ENCODE results near the gene NTRK3. TPM values are rescaled to one million over a fixed set of nuclear protein-coding genes. Genes with fewer than 3 reads are reported as not detected.

NTRK3 gene
- total RNA-seq, 3 donors from 2014 or later (not counting 1 experiment from before 2014, with no cell fraction given) = not detected

- Histone ChIP-seq H3K36me3 (ENCODE audit: control insufficient read depth, insufficient read depth, low read length) (no peaks in the 10 kb centered on the region), H3K9me3 (ENCODE audit: control insufficient read depth, insufficient read depth, low read length) (no peaks in the 10 kb centered on the region), H3K4me1 (ENCODE audit: control insufficient read depth, insufficient read depth, low read length) (peaks cover 7% of the 10 kb centered on the region), H3K4me3 (ENCODE audit: low read length) (no peak overlapping the region), H3K27ac (ENCODE audit: low read length) (no peak overlapping the region), H3K27me3 (ENCODE audit: control insufficient read depth, insufficient read depth, low read length) (peaks cover 6% of the 10 kb centered on the region)
- Mint-ChIP-seq H3K27me3 (ENCODE audit: low read depth in 2 of 2) (peaks cover 6 to 8% of the 10 kb centered on the region in 2 donors), H3K9me3 (no peaks in the 10 kb centered on the region), H3K36me3 (no peaks in the 10 kb centered on the region), H3K4me3 (no peak overlapping the region), H3K4me1 (peaks cover 4 to 8% of the 10 kb centered on the region in 2 donors), H3K27ac (no peak overlapping the region)
- no peak for TF ChIP-seq CTCF (IDR thresholded peaks at IDR 0.05)
- no peak for DNase-seq
- intact Hi-C loops (cut with micrococcal nuclease) = loop anchor here (2.0 kb wide), 1 partner anchor 1623 kb away; no protein-coding TSS in a partner anchor
- no peak for ATAC-seq
- WGBS (ENCODE audit: insufficient coverage) = 75% methylated on average over 4 of the region's 4 CpGs
These were observed 8.6 kb downstream of the NTRK3 start for GRCh38 chr15:88247914-88248313.

GRCh38 chr15:88246666-88247446, 9.7 kb downstream of the NTRK3 start:
- peak; percentile 95 for TF ChIP-seq CTCF (IDR thresholded peaks at IDR 0.05)
- intact Hi-C loops (cut with micrococcal nuclease) = loop anchor here (2.0 kb wide), 1 partner anchor 1622 kb away; no protein-coding TSS in a partner anchor
- Mint-ChIP-seq H3K4me1 (peaks cover 4 to 8% of the 10 kb centered on the region in 2 donors), H3K9me3 (no peaks in the 10 kb centered on the region), H3K27ac (no peak overlapping the region), H3K4me3 (no peak overlapping the region), H3K27me3 (ENCODE audit: low read depth in 2 of 2) (peaks cover 9 to 13% of the 10 kb centered on the region in 2 donors), H3K36me3 (no peaks in the 10 kb centered on the region)
- peak; percentile 87 to 94 (median 87) for ATAC-seq
- no peak overlapping the region for H3K4me3 ChIP-seq (ENCODE audit: low read length)
- H3K27ac ChIP-seq (ENCODE audit: low read length) = no peak overlapping the region
- H3K9me3 ChIP-seq (ENCODE audit: control insufficient read depth, insufficient read depth, low read length) = no peaks in the 10 kb centered on the region
- peak; percentile 65 to 83 for DNase-seq
- peaks cover 7% of the 10 kb centered on the region for H3K4me1 ChIP-seq (ENCODE audit: control insufficient read depth, insufficient read depth, low read length)
- WGBS (ENCODE audit: insufficient coverage) = 15% methylated on average over 27 of the region's 27 CpGs
- H3K36me3 ChIP-seq (ENCODE audit: control insufficient read depth, insufficient read depth, low read length) = no peaks in the 10 kb centered on the region
- peaks cover 6% of the 10 kb centered on the region for H3K27me3 ChIP-seq (ENCODE audit: control insufficient read depth, insufficient read depth, low read length)

- no peaks in the 10 kb centered on the region for H3K9me3 ChIP-seq (ENCODE audit: control insufficient read depth, insufficient read depth, low read length)
- intact Hi-C loops (cut with micrococcal nuclease) = loop anchor here (2.0 kb wide), 1 partner anchor 1621 kb away; no protein-coding TSS in a partner anchor
- WGBS (ENCODE audit: insufficient coverage) = 75% methylated on average over 7 of the region's 7 CpGs
These were observed 10.5 kb downstream of the NTRK3 start for GRCh38 chr15:88246081-88246480.

More at GRCh38 chr15:88246081-88246480, 10.5 kb downstream of the NTRK3 start:
- no peak overlapping the region for H3K4me3 ChIP-seq (ENCODE audit: low read length)
- Mint-ChIP-seq H3K4me3 (no peak overlapping the region), H3K9me3 (no peaks in the 10 kb centered on the region), H3K27me3 (ENCODE audit: low read depth in 2 of 2) (peaks cover 9 to 16% of the 10 kb centered on the region in 2 donors), H3K36me3 (no peaks in the 10 kb centered on the region), H3K27ac (no peak overlapping the region), H3K4me1 (peaks cover 4 to 8% of the 10 kb centered on the region in 2 donors)
- DNase-seq (no peak), ATAC-seq (no peak)
- no peak overlapping the region for H3K27ac ChIP-seq (ENCODE audit: low read length)
- H3K4me1 ChIP-seq (ENCODE audit: control insufficient read depth, insufficient read depth, low read length) = peaks cover 7% of the 10 kb centered on the region
- H3K27me3 ChIP-seq (ENCODE audit: control insufficient read depth, insufficient read depth, low read length) = peaks cover 3% of the 10 kb centered on the region
- no peak for TF ChIP-seq CTCF (IDR thresholded peaks at IDR 0.05)
- no peaks in the 10 kb centered on the region for H3K36me3 ChIP-seq (ENCODE audit: control insufficient read depth, insufficient read depth, low read length)
